C1 segment of cervical spinal cord (tissue), 14 donors: ENCODE data around the gene APCDD1L.

Source experiments
- DNase-seq, 14 donors: peaks; one replicate each; lab custom pipeline; 2025; lab: John Stamatoyannopoulos, UW

Gene APCDD1L

DNA sequence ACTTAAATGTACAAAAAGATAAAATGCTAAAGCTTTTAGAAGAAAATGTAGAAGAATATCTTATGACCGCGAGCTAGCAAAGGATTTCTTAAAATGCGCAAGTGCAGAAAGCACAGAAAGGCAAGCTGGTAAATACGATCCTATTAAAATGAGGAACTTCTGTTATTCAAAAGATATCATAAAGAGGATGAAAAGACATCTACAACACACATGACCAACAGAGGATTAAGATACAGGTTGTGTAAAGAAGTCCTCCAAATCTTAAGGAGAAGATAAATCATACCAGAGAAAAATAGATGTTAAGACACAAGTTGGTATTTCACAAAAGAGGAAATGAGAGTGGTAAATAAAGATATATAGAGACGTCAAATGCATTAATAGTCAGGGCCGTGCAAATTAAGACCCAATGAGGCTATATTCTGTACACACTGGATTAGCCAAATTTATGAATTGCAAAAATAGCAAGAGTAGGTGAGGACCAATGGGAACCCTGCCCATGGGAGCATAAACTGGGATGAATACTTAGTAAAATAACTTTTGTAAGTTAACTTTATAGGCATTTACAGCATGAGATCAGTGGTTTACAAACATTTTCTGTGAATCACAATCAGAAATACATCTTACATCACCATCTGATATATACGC, 23.0 kb downstream of the APCDD1L start:
- no peak for DNase-seq

DNA sequence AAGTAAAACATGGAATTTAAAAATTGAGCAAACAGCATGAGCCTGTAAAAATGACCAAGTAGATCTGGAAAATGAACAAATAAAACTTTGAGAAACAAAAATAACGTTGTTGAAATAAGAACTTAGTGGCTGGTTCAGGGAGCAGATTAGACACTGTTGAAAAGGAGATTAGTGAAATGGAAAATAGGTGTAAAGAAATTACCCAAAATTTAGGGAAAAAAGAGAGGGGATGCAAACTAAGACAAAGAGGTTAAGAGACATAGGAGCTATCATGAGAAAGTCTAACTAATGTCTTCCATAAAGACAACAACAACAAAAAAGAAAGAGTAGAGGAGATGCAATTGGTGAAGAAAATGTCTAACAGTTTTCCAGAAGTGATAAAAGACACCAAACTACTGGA, 29.0 kb downstream of the APCDD1L start:
- DNase-seq: no peak

DNA sequence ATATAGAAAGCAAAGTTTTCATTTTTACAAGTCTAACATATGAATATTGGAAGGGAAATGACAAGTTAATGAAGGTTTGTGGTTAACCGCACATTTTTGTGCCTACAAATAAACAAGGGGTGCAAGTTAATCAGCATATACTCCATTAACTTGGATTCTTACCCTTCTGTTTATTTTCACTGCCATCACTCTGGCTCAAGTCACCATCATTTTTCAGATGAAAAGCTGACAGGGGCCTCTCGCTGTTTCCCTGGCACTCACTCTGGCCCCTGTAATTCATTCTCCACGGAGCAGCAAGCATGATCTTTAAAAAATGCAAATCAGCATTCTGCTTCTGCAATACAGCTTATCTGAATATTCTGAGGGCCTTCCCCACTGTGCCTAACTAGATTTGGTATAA, 29.8 kb downstream of the APCDD1L start:
- no peak for DNase-seq

DNA sequence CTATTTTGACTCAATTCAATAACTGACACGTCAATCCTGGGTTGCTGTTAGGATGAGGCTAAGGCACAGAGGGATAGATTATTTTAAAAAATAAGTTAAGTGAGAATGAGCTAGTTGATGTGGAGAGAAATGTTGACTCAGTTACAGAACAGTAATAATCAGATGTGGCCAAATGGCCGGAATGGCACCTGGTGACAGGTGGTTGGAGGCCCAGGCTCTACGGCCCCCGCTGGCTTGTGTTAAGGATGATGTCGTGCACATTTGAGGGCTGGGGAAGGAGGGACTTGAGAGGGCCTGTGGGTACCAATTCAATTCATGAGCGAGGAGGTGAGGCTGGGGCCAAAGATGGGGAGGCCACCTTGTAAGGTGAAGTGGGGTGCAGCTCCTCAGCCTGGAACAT, 31.7 kb downstream of the APCDD1L start:
- DNase-seq: no peak

DNA sequence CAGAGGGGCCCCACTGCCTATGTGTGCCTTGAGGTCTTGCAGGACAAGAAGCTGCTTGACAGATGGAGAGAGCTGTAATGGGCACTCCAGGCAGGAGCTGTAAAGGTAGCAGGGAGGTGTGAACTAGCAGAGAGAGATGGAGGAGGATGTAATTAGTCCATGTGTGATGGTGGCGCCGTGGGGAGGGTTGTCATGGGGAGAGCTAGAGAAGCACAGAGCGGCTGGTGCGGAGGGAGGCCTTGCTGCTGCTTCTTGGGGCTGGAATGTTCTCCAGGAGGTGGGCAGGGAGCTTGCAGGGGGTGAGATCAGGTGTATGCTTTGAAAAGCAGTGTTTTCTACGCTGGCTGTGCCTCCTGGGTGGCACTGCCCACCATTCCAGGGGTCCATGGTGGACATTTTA, 32.1 kb downstream of the APCDD1L start:
- no peak for DNase-seq

DNA sequence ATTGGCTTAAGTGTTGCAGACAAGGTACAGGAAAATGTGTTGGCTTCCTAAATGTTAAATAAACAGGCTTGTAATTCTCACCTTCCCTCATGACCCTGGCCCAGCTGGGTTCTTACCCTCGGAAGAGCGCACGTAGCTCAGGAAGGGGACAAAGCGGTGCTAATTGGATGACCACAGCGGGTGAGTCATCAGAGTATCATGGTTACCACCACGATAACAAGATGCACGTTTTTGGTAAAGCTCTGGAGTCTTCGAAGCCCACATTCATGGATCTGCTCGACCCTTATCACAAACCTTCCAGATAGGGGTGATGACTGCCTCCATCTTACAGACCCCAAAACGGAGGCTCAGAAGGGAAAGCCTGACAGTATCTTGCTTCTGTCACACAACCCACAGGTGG, 32.8 kb downstream of the APCDD1L start:
- no peak for DNase-seq

DNA sequence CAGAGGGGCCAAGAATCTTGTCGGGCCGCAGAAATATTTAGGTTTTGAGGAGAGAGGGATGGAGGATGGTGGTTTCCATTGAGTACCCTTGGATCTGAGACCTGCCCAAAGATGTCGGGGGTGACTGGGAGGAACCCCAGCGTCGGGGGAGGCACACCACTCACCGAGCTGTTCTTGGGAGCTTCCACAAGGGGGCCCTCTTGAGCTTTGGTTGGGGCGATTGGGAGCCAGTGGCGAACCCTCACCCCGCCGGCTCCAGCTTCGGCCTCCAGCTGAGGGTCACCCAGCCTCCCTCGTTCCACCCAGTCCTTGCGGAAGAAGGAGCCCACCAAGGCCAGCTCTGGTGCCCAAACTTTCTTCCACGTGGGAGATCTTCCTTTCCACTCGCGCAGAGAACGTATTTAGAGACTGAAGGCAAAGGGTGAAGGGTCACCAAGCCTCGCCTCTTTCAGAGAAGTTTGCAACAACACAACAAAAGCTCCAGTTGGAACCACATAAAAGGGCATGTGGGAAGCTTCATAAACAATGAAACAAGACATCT, 33.6 kb downstream of the APCDD1L start:
- DNase-seq: peak in 2 of 14 donors; percentile 6 to 21

DNA sequence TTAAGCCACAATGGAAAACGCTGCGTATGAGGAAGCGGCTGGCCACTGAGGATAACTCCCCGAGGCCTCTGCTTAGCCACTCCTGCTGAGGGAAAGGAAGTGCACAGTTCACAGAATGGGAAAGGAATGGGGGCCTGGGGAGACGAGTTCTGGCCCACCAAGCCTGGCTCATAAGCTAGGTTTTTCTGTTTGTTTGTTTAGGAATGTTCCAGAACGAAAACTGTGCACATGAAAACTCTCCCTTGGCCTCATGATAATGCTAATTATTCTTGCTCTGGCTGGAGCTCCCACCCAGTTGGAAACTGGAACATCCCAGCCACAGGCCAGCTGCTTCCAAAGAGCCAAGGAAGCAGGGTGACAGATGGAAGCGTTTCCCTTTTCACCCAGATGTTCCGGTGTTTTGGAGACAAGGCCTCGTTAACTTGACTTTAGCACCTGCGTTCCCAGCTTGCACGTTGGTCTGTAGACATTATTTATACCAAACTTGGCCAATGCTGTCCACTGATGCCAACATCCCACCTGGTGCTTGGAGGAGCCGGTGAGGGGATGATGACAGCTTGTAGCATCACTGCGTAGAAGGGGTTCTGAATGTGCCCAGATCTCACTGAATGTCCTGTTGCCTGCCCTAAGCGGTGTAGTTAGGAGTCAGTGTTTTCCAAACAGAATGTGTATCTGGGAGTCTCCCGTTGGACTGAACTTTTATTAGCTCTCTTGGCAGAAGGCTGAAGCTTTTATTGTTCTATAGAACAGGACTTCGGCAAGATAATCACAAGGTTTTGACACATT, 34.5 kb downstream of the APCDD1L start:
- DNase-seq: no peak

DNA sequence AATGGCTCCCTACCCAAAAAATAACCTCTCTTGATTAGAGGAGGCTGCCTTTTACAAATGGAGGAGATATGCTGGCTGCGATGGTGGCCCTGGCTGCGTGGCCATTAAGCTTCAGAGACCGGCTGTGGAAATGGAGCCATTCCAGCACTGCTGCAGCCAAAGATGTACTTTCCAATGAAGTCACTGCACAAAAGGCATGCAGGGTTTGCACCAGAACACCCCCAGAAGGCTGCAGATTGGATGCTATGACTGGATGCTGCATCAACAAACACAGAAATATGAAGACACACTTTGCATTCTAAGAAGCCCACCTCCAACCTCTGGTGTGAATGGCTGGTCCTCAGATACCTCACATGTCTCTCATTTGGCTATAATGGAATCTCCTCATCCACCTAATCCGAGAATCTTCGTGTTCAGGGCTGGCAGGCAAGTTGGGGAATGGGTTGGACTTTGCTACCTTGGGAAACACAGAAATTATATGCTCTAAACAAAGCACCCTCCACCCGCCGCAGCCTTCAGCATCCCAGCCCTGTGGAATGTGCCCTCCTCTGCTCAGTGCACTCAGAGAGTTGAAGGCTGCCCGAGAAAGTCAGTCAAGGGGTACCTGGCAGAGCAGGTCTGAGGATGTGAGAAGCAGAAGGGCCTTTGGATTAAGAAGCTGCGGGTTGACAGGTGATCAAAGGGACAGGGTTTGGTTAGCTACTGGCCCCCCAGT, 35.3 kb downstream of the APCDD1L start:
- DNase-seq: no peak

DNA sequence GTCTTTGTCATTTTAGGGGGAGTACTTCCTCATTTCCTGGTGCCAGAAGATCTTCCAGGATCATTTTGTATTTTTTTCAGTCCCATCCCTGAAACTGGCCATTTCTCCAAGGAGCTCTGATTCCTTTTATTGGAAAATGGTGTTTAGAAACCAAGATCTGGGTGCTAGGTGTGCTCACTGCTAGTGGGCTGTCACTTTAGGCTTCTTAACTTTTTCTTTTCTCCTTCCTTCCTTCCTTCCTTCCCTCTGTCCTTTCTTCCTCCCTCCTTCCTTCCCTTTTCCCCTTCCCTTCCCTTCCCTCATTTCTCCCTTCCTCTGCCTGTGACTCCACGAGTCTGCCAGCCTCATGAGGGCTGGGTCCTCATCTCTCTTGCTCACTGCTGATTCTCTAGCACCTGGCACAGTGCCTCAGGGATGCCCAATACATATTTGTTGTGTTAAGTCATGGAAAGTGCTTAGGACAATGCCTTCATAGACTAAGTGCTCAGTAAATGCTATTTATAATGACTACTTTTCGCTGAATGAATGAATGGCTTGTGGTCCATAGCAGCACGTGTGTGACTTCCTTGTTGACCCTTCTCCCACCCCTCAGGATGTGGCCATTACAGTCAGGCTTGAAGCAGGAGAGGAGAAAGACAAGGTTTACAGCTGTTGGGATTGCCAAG, 36.9 kb downstream of the APCDD1L start:
- DNase-seq: no peak

DNA sequence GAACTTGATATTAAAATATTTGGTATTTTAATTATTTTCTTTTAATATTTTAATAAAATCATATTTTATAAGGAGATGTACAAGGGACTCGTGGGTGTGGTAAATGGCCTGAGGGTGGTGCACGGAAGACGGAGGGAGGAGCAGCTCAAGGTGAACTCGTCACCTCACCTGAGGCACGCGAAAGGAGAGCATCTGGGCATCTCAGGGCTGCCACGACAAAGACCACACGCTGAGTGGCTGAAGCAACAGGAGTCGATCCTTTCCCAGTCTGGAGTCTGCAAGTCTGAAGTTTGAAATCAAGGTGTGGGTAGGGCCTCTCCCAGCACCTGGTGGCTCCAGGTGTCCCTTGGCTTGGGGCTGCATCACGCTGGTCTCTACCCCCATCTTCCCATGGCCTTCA, 39.7 kb downstream of the APCDD1L start:
- DNase-seq: no peak

DNA sequence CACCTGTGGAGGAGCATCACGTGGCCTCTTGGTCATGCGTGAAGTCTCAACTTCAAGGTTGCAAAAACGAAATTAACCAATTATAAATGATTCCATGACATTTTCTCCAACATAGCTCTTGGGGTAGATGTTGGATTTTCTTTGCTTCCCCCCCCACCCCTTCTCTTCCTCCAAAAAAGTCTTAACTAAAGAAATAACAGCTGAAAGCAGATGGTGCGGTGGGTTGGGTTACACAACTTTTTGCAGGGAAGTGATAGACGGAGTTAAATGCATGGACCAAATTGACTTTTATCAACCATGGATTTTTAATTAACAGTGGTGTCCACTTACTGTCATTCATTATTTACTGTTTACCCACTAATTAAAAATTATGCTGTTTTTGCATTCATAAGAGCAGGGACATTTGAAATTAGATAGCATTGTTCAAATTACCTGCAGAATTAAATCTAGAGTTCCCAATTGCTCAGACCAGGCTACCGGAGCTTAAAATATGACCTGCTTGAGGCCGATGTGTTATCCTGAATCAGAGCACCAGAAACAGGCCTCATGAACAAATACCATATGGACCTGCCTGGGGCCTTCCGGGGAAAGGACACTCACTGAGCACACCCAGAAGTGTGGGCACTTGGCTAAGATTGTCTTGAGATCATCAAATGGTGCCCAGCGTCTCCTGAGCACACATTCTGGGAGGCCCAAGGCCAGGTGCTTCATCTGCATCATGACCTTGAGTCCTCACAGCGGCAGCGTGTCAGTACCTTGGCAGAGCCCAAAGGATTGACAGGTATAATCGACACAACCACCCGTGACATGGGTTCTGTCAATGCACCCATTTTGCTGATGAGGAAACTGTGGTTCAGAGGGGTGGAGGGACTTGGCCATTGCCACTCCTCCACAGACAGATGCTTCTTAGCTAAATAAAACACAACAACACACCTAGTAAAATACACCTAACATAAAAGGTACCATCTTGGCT, 41.5 kb downstream of the APCDD1L start:
- DNase-seq: no peak

DNA sequence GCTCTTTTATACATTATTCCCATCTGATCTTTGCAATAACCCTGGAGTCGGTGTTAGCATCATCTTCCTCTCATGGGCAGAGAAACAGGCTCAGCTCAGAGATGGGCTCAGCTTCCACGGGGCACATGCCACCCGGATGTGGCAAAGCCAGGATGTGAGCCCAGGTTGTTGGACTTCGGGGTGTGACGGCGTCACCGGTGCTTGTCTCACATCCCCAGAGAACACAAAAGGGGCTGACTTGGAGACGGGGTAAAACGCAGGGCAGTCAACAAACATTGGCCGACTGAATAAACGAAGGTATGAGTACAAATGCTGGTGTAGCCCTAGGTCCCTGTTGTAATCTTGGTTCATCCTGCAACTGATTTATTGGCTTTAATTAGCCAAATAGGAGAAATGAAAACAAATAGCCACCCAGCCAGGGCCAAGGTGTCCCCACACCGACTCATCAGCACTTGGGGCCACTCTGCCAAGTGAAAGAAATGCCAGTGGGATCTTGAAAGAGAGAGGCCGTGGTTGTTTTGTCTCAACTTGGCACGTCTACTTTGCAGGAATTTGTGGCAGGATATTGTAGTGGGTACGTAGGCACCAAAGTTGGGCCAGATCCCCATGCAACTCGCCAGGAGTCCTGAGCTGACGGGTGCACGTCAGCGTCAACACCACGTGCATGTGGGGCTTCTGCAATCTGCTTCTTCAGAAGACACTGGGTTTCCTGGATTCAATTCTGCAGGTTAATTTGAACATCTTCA, 42.8 kb downstream of the APCDD1L start:
- no peak for DNase-seq

DNA sequence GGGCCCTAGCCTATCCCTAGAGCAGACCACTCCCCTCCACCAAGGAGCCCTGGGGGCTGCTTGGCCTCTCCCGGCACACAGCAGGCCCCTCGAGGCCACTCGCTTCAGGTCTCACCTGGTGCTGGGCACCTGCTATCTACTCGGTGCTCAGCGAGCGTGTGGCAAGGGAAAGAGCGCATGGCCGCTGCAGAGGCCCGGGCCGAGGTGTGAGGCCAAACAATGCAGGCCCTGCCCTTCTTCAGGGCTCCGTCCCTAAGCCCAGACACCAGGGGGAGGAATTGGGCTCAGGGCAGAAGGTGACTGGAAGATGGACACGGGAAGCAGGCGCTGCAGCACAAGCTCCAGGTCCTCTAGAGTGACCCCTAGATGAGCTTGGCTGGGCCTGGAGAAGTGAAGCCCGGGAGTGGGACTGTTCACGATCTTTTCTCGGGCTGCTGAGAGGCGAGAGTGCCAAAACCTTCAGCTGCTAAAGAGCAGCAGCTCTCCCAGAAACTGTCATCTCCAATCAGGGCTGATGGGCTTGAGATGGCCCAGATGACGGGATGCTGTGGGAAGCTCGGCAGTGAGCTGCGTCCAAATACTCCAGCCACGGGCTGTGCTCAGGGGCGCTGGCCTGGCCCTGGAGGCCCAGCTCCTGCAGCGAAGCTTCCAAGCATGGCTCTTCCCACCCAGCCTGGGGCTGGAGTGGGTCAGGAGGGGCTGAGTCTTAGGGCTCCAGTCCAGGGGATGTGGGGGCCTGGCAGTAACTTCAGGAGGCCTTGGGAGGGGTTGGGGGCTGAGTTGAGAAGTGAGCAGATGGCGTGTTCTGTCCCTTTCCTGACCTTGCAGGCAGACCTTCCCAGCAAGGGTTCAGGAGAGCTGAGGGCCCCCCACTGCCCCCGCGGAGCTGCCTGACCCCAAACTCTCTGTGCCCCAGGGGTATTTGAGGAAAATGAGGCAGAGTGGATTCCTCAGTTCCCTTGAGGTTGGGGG, 43.7 kb downstream of the APCDD1L start:
- peak in 1 of 14 donors; percentile 74 for DNase-seq

DNA sequence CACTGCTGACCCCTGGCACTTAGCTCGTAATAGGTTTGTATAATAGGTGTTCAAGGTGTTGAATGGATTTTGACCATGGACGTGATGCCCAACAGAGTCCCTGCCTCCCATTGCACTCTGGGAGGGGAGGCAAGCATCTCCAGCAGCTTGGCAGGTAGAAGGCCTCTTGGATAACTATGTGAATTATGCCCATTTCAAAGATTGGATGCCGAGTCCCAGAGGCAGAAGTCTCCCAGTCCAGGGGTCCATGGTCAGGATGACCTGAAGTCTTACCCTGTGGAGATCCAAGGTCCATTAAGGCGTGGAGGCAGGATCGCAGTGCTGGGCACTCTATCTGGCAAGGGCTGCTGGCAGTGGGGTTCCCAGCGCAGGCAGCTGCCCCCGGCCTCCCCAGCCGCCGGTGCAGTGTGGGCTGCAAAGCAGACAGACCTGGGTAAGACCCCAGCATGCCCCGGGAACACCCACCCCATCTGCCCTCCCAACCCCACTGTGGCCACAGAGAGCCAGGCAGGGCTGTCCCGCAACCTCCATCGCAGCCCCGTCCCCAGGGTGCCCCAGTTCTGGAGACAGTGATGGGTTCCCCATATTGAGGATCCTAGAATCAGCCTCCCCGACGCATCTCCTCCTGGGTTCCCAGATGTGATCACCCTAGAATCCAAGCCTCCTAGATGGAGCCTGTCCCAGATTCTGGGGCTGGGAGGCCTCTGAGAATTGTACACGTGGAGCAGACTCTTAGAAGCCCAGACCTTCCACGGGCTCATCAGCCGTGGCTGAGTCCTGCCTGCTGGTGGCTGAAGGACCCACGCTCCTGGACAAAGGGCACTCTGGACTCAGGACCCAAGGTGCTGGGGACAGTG, 44.6 kb downstream of the APCDD1L start:
- DNase-seq: no peak

DNA sequence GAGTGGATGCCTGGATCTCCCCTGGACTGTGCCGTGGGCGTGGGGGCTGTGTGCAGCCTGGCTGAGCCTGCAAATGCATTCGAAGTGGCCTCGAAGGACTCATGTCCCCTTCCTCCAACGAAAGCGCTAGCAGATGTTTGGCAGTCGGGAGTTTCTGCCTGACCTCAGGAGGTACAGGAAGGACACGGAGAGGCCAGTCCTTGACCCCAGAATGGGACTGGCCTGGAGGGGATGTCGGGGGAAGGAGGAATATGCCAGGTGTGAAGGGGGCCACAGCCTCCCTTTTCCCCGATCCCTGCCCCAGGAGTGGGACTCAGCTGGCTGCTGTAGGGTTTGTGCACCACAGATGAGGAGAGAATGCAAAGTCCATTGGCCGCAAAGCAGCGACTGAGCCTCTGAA, 45.6 kb downstream of the APCDD1L start:
- no peak for DNase-seq

DNA sequence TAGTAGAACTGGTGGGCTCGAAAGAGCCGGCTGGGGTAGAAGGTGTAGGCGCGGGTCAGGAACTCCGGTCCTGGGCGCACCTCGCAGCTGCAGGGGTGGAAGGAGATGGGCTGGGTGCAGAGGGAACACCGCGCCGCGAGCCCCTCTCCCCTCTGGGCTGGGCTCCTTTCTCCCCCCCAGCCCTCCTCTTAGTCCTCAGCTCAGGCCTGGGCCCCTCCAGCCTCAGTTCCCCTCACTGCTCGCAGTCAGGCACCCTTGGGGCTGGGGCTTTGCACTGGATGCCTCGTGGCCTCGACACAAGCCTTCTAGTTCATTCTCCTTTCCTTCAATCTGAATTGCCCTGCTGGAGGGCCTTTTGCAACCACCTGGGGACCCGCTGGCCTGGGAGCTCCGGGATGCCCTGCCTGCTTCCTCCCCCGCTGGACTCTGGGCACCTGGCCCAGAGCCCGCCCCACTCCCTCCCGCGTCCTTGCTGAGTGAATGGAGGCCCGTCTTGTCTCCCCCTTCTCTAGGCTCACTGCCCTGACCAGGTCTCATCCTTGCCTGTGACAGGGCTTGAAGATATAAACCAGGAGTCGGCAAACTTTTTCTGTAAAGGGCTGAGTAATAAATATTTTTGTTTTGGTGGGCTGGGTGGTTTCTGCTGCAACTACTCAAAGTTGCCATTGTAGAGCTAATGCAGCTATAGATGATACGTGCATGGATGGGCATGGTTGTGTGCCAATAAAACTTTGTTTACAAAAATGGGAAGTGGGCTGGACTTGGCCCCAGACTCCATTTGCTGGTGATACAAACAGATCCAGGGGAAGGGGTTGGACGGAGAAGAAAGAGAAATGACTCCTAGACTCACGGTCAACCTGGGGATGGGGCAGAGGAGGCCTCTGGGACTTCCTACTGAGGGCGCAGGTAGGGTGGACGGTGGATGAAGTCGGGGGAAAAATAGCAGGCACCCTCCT, 47.3 kb downstream of the APCDD1L start:
- DNase-seq: no peak
